AG10803 (cell line): Measurements from ENCODE around the gene CWF19L1.
"Not testable (repeated sequence)": the region's sequence is repeated elsewhere in the genome, so short reads cannot be mapped to it uniquely, and the experiment has no call there.

Source experiments
- DNase-seq: peaks from one replicate; pipeline ENCODE4 v3.0.0; 2010; ENCODE audit warnings: low read depth
- H3K4me3 ChIP-seq: 2 replicates; pipeline ENCODE4 v1.5.1; 2011; ENCODE audit warnings: mild to moderate bottlenecking, low read length, control low read depth
- TF ChIP-seq, protein P1 (sequence below): conservative IDR thresholded peaks from 2 replicates; pipeline ENCODE4 v1.5.1; 2011; ENCODE audit warnings: mild to moderate bottlenecking, low read length, control low read depth, inconsistent platforms

CWF19L1 gene

GRCh38 chr10:100286051-100287033, 18.9 kb upstream of the CWF19L1 start, which contains the start of gene BLOC1S2:
Gene BLOC1S2, minus strand, starts transcription at chr10:100286680. Its CDS starts 21 bp downstream, at chr10:100286659.
- H3K4me3 ChIP-seq: peak within 1 kb of the TSS; percentile 95
- TF ChIP-seq, protein P1, sequence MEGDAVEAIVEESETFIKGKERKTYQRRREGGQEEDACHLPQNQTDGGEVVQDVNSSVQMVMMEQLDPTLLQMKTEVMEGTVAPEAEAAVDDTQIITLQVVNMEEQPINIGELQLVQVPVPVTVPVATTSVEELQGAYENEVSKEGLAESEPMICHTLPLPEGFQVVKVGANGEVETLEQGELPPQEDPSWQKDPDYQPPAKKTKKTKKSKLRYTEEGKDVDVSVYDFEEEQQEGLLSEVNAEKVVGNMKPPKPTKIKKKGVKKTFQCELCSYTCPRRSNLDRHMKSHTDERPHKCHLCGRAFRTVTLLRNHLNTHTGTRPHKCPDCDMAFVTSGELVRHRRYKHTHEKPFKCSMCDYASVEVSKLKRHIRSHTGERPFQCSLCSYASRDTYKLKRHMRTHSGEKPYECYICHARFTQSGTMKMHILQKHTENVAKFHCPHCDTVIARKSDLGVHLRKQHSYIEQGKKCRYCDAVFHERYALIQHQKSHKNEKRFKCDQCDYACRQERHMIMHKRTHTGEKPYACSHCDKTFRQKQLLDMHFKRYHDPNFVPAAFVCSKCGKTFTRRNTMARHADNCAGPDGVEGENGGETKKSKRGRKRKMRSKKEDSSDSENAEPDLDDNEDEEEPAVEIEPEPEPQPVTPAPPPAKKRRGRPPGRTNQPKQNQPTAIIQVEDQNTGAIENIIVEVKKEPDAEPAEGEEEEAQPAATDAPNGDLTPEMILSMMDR: peak; percentile 14; the same call in 1 of the 2 replicates
- peak; percentile 90 for DNase-seq

GRCh38 chr10:100285326-100285725, 17.9 kb upstream of the CWF19L1 start:
- DNase-seq: peak; percentile 3
- H3K4me3 ChIP-seq: peak overlapping the region; percentile 95

DNA sequence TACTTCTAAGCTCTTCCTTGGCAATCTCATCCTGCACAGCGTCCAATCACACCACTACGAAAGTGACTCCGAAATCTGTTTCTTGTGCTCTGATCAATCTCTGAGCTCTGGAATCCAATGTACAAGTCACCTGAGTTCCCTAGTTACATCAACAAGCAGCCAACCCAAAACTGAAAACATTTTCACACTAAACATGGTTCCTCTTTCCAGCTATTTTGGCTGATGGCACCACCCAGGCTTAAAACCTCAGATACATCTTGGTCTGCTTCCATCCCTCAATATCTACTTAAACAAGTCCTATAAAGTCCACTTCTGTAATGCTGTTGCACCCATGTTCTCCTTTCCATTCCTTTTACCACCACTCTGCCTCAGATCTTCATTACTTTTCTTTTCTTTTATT, 15.5 kb upstream of the CWF19L1 start:
- TF ChIP-seq, protein P1: no peak
- no peak for DNase-seq
- H3K4me3 ChIP-seq: no peak overlapping the region

- not testable (repeated sequence) for H3K4me3 ChIP-seq, DNase-seq
These were observed 9.5 kb upstream of the CWF19L1 start for GRCh38 chr10:100276971-100277370.

- TF ChIP-seq, protein P1: no peak
- peak; percentile 15 for DNase-seq
- H3K4me3 ChIP-seq: peak overlapping the region; percentile 100
These were observed 1.5 kb downstream of the CWF19L1 start for GRCh38 chr10:100265821-100266485.

DNA sequence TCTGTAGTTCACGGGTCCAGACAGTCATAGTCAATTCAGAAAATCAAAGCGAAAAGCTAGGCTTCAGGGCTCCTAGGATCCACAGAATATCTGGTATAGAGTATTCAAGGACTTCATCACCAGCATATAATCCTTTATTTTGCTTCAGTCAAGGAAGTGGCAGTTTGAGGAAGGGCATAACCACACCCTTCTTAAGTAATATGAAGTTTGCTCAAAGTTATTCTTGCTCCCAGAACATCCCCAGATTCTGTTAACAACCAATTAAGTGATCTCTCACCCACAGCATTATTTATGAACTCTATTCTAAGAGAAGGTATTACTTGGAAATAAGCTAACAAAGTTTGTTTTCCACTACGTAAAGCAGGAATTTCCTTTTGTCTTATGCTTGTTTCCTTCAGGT, 13.2 kb downstream of the CWF19L1 start:
- TF ChIP-seq, protein P1: no peak
- DNase-seq: no peak

GRCh38 chr10:100253041-100253440, 14.4 kb downstream of the CWF19L1 start:
- no peak overlapping the region for H3K4me3 ChIP-seq
- TF ChIP-seq, protein P1: no peak
- DNase-seq: no peak

More for the DNA sequence above, 13.2 kb downstream of the CWF19L1 start:
- no peak overlapping the region for H3K4me3 ChIP-seq

GRCh38 chr10:100248820-100249219, 18.6 kb downstream of the CWF19L1 start:
- TF ChIP-seq, protein P1: no peak
- no peak for DNase-seq
- no peak overlapping the region for H3K4me3 ChIP-seq
